Jurkat, Clone E6-1 (cell line): ENCODE results near the gene ANKRD11.
"Not testable (repeated sequence)": the region's sequence is repeated elsewhere in the genome, so short reads cannot be mapped to it uniquely, and the experiment has no call there.

Experiments used
- DNase-seq: peaks from one replicate; pipeline ENCODE4 v3.0.0-alpha.2; 2011; ENCODE audit warnings: low read depth, low spot score
- H3K4me3 ChIP-seq: 2 replicates; pipeline ENCODE4 v1.5.1; 2011; ENCODE audit warnings: mild to moderate bottlenecking, low read length, control low read depth, moderate library complexity

Gene ANKRD11

GRCh38 chr16:89317729-89318429 is 172.5 kb downstream of the ANKRD11 start:
- H3K4me3 ChIP-seq: no peak overlapping the region
- DNase-seq: no peak

GRCh38 chr16:89317101-89317671 is 173.2 kb downstream of the ANKRD11 start:
- H3K4me3 ChIP-seq: no peak overlapping the region
- no peak for DNase-seq

- peak overlapping the region; percentile 9 for H3K4me3 ChIP-seq
Observed at GRCh38 chr16:89316701-89317100, 173.7 kb downstream of the ANKRD11 start.

GRCh38 chr16:89315791-89316581 is 174.4 kb downstream of the ANKRD11 start:
- H3K4me3 ChIP-seq: peak overlapping the region; percentile 9
- DNase-seq: peak; percentile 91

More at GRCh38 chr16:89316701-89317100, 173.7 kb downstream of the ANKRD11 start:
- DNase-seq: no peak

DNA sequence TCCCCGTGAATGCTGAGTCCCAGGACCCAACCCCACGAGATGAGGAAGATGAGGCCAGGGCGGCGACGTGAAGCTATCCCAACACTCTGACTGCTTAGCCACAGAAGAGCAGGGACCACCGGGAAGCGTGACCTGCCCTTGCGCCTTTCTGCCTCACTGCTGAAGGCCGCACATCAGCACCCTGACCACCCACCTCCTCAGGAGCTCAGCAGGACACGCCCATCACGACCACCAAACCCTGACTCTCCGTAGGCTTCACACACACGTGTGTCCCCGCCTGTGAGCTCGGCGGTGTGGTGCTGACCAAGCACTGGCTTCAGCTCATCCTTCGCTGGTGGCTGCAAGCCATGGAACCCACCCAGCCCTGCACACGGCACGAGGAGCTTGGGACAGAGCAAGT is 175.1 kb downstream of the ANKRD11 start:
- H3K4me3 ChIP-seq: no peak overlapping the region
- no peak for DNase-seq

- H3K4me3 ChIP-seq: no peak overlapping the region
Observed at GRCh38 chr16:89314854-89315253, 175.5 kb downstream of the ANKRD11 start.

DNA sequence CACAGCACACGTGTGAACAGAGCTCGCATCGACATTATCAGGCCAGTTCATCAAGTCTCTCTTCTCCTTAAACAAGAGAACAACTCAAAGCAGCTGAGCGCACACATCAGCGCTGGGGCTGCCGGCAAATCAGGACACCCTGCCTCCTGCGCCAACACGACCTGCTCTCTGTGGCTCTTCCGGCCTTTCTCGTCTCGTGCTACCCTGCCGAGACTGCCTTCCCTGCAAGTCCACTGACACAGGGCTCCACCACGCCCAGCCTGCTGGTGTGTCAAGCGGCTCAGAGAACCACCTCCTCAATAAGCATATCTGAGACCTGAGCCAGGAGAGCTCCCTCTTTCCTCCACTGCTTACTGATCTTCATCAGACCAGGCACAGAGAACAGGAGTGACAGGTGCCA is 176.0 kb downstream of the ANKRD11 start:
- no peak overlapping the region for H3K4me3 ChIP-seq
- DNase-seq: no peak

More at GRCh38 chr16:89314854-89315253, 175.5 kb downstream of the ANKRD11 start:
- DNase-seq: no peak

GRCh38 chr16:89313583-89313982 is 176.8 kb downstream of the ANKRD11 start:
- no peak overlapping the region for H3K4me3 ChIP-seq
- DNase-seq: no peak

- no peak for DNase-seq
- no peak overlapping the region for H3K4me3 ChIP-seq
Observed at GRCh38 chr16:89312598-89313299, 177.6 kb downstream of the ANKRD11 start.

- no peak for DNase-seq
- H3K4me3 ChIP-seq: no peak overlapping the region
Observed at GRCh38 chr16:89312194-89312593, 178.2 kb downstream of the ANKRD11 start.

GRCh38 chr16:89311636-89312035 is 178.7 kb downstream of the ANKRD11 start:
- H3K4me3 ChIP-seq: no peak overlapping the region
- DNase-seq: no peak

GRCh38 chr16:89309438-89310122 is 180.8 kb downstream of the ANKRD11 start:
- DNase-seq: no peak

GRCh38 chr16:89308391-89309333 is 181.7 kb downstream of the ANKRD11 start:
- H3K4me3 ChIP-seq: no peak overlapping the region
- peak; percentile 41 for DNase-seq

More at GRCh38 chr16:89309438-89310122, 180.8 kb downstream of the ANKRD11 start:
- no peak overlapping the region for H3K4me3 ChIP-seq

DNA sequence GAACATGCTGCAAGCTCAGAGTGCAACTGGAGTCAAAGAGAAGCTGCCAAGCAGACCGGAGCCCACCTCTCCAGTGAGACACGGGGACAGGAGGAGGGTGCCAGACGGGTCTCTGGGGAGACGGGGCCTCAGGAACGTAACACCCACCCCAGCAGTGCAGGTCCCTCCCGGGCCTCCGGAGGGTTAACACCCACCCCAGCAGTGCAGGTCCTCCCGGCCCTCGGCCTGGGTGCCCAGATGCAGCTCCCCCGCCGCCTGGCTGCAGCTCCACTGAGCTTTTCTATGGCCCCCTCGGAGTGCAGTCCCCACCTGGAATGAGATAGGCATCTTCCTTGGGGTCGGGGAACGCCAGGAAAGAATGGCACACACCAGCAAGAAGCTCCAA is 182.9 kb downstream of the ANKRD11 start:
- no peak for DNase-seq
- H3K4me3 ChIP-seq: no peak overlapping the region

DNA sequence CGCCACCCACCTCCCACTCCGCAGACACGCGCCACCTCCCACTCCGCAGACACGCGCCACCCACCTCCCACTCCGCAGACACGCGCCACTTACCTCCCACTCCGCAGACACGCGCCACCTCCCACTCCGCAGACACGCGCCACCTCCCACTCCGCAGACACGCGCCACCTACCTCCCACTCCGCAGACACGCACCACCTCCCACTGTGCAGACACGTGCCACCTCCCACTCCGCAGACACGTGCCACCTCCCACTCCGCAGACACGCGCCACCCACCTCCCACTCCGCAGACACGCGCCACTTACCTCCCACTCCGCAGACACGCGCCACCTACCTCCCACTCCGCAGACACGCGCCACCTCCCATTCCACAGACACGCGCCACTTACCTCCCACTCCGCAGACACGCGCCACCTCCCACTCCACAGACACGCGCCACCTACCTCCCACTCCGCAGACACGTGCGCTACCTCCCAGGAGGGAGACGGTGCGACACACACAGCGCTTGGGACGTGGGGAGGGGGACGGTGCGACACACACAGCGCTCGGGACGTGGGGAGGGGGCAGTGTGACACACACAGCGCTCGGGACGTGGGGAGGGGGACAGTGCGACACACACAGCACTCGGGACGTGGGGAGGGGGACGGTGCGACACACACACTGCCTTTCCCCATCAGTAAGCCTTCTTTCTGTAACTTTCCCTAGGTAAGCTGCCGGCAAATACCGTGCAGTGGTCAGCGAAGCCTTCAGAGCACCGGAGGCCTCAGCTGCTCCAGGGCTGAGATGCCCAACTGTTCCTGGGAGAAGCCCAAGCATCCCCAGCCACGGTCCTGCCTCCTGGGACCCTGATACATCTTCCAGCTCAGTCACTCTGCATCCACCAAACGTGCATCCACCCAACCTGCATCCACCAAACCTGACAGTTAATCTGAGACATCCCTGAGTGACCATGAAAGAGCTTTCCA is 183.6 kb downstream of the ANKRD11 start:
- not testable (repeated sequence) for H3K4me3 ChIP-seq, DNase-seq

DNA sequence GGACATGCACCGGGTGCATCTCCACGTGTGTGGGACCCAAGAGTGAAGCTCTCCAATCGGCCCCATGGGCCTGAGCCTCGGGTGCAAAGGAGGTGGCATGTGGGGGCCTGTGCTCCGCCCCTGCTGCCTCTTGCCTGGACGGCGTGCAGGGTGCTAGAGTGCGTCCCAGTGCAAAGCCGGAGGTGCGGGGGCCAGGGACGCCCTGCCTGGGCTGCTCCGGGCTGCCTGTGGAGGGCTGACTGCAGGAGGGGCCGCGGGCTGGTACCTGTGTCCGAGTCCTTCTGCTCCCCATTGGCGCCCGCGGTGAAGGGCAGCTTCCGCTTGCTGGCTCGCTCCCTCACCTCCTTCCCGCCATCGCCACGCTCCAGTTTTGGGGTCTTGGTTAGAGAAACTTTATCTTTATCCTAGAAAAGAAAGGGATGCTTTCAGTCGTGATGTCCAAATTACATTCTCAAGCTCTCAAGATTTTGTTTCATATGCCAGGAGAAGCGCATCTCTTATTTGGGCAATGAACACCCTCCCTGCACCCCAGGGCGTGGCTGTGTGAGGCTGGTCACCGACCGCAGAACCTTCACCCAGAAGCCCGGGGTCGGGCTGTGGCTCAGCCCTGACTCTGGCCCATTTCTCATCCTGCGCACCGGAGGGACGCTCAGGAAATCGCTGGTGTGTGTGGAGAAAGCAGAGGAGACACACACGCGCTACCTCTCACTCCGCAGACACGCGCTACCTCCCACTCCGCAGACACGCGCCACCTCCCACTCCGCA is 185.2 kb downstream of the ANKRD11 start:
- no peak overlapping the region for H3K4me3 ChIP-seq
- no peak for DNase-seq
